IMR-90 (cell line): ENCODE data around the gene TMEM225. TPM values are rescaled to one million over a fixed set of nuclear protein-coding genes. Genes with fewer than 3 reads are reported as not detected.

Source experiments
- ATAC-seq: fragments of 200-7000 bp; cut with Tn5 transposase; 2 replicates; pipeline ENCODE4 v1.9.1; 2020; ENCODE audit warnings: low read depth, mild to moderate bottlenecking, moderate library complexity
- BruUV-seq: library from RNA; stranded (reverse); fragments of 400-500 nt; replicated peaks from 2 replicates; lab custom pipeline; 2021; lab: Mats Ljungman, UMichigan
- CTCF ChIA-PET: fragments of 300-600 bp; formaldehyde crosslinking; extraction: SDS; loops from one replicate; lab custom pipeline; 2021; ENCODE audit warnings: antibody characterized with exemption; lab: Yijun Ruan, JAX
- POLR2A ChIA-PET: fragments of 300-600 bp; sonication (Branson Sonifier 250); formaldehyde crosslinking; loops from one replicate; lab custom pipeline; 2022; ENCODE audit warnings: antibody characterized with exemption; ENCODE audit not compliant: unreplicated experiment; lab: Charles Lee
- DNase-seq: peaks from one replicate; pipeline ENCODE4 v3.0.0; 2013
- H2AFZ ChIP-seq: replicated peaks from 2 replicates; pipeline ENCODE3; 2013; ENCODE audit warnings: low read length, mild to moderate bottlenecking; ENCODE audit not compliant: poor library complexity
- H2AK5ac ChIP-seq: 2 replicates; pipeline ENCODE4 v1.6.1; 2013; ENCODE audit warnings: low read depth, low read length, inconsistent platforms
- H2AK9ac ChIP-seq: replicated peaks from 2 replicates; pipeline ENCODE3; 2013; ENCODE audit warnings: mild to moderate bottlenecking, low read depth, low read length, moderate library complexity; ENCODE audit not compliant: poor library complexity
- H2BK120ac ChIP-seq: 2 replicates; pipeline ENCODE4 v1.6.1; 2013; ENCODE audit warnings: low read depth, low read length, inconsistent platforms
- H2BK15ac ChIP-seq: 3 replicates; pipeline ENCODE4 v1.6.1; 2013; ENCODE audit warnings: low read depth, low read length, inconsistent platforms
- H2BK20ac ChIP-seq: 2 replicates; pipeline ENCODE4 v1.6.1; 2013; ENCODE audit warnings: low read depth, mild to moderate bottlenecking, inconsistent platforms, low read length, moderate library complexity
- H2BK5ac ChIP-seq: 2 replicates; pipeline ENCODE4 v1.6.1; 2013; ENCODE audit warnings: mild to moderate bottlenecking, low read depth, low read length, inconsistent platforms; ENCODE audit not compliant: poor library complexity, severe bottlenecking
- H3K14ac ChIP-seq: replicated peaks from 2 replicates; pipeline ENCODE4 v1.6.1; 2013; ENCODE audit warnings: low read depth, low read length, inconsistent platforms
- H3K18ac ChIP-seq: 2 replicates; pipeline ENCODE4 v1.6.1; 2013; ENCODE audit warnings: low read depth, low read length, control low read depth
- H3K23ac ChIP-seq: 2 replicates; pipeline ENCODE4 v1.6.1; 2013; ENCODE audit warnings: low read depth, low read length, inconsistent platforms
- H3K27ac ChIP-seq: 2 replicates; pipeline ENCODE4 v1.5.1; 2013; ENCODE audit warnings: mild to moderate bottlenecking, control low read depth, low read length; ENCODE audit not compliant: insufficient read depth
- H3K27me3 ChIP-seq: 2 replicates; pipeline ENCODE4 v1.6.1; 2013; ENCODE audit warnings: low read length; ENCODE audit not compliant: control insufficient read depth, insufficient read depth
- H3K36me3 ChIP-seq: 2 replicates; pipeline ENCODE4 v1.6.1; 2013; ENCODE audit warnings: low read length, mixed read lengths; ENCODE audit not compliant: control insufficient read depth, insufficient read depth
- H3K4ac ChIP-seq: 2 replicates; pipeline ENCODE4 v1.6.1; 2013; ENCODE audit warnings: low read depth, low read length, inconsistent platforms
- H3K4me1 ChIP-seq: 2 replicates; pipeline ENCODE4 v1.6.1; 2013; ENCODE audit warnings: low read length, mixed read lengths; ENCODE audit not compliant: control insufficient read depth, insufficient read depth
- H3K4me2 ChIP-seq: 2 replicates; pipeline ENCODE4 v1.6.1; 2013; ENCODE audit warnings: low read depth, mild to moderate bottlenecking, control low read depth, low read length, moderate library complexity
- H3K4me3 ChIP-seq: 2 replicates; pipeline ENCODE4 v1.5.1; 2013; ENCODE audit warnings: low read depth, mild to moderate bottlenecking, control low read depth, low read length, moderate library complexity; ENCODE audit not compliant: insufficient read depth
- H3K56ac ChIP-seq: 2 replicates; pipeline ENCODE4 v1.6.1; 2013; ENCODE audit warnings: low read length, inconsistent platforms; ENCODE audit not compliant: insufficient read depth; ENCODE audit errors: extremely low read depth
- H3K79me1 ChIP-seq, 2 experiments: 2 replicates each; pipeline ENCODE4 v1.6.1; 2013; ENCODE audit warnings: low read length in 2 of 2, inconsistent platforms in 1 of 2, low read depth in 1 of 2
- H3K9ac ChIP-seq: 2 replicates; pipeline ENCODE4 v1.6.1; 2013; ENCODE audit warnings: low read depth, low read length, control low read depth
- H3K9me1 ChIP-seq: 2 replicates; pipeline ENCODE4 v1.6.1; 2013; ENCODE audit warnings: low read length, inconsistent platforms; ENCODE audit not compliant: insufficient read depth
- H3K9me3 ChIP-seq: 2 replicates; pipeline ENCODE4 v1.6.1; 2013; ENCODE audit warnings: low read length; ENCODE audit not compliant: control insufficient read depth, insufficient read depth
- H4K20me1 ChIP-seq: 2 replicates; pipeline ENCODE4 v1.6.1; 2013; ENCODE audit warnings: low read length, inconsistent platforms; ENCODE audit not compliant: insufficient read depth
- H4K5ac ChIP-seq: 2 replicates; pipeline ENCODE4 v1.6.1; 2013; ENCODE audit warnings: mild to moderate bottlenecking, low read depth, low read length, control low read depth
- H4K8ac ChIP-seq, 2 experiments: 2 replicates each; pipeline ENCODE4 v1.6.1; 2013; ENCODE audit warnings: low read depth in 2 of 2, low read length in 2 of 2, control low read depth in 1 of 2, inconsistent platforms in 1 of 2
- H4K91ac ChIP-seq: 2 replicates; pipeline ENCODE4 v1.6.1; 2013; ENCODE audit warnings: low read depth, low read length, inconsistent platforms; ENCODE audit not compliant: insufficient read depth
- BHLHE40 ChIP-seq: fragments of 150-350 bp; IDR thresholded peaks from 2 replicates; pipeline ENCODE4 v1.6.1; 2016; ENCODE audit warnings: mild to moderate bottlenecking, low read depth, low read length
- CEBPB ChIP-seq: IDR thresholded peaks from 2 replicates; pipeline ENCODE4 v1.6.1; 2012; ENCODE audit warnings: low read depth, low read length, improper control_type of control experiment
- CHD1 ChIP-seq: IDR thresholded peaks from 2 replicates; pipeline ENCODE4 v1.6.1; 2012; ENCODE audit warnings: low read depth, low read length, improper control_type of control experiment
- FOS ChIP-seq: fragments of 150-350 bp; IDR thresholded peaks from 2 replicates; pipeline ENCODE4 v1.6.1; 2016; ENCODE audit warnings: low read depth, low read length
- MAFK ChIP-seq: IDR thresholded peaks from 2 replicates; pipeline ENCODE4 v1.6.1; 2012; ENCODE audit warnings: low read depth, low read length, improper control_type of control experiment
- MAZ ChIP-seq: IDR thresholded peaks from 2 replicates; pipeline ENCODE4 v1.6.1; 2012; ENCODE audit warnings: low read depth, mild to moderate bottlenecking, low read length, improper control_type of control experiment, moderate library complexity, borderline replicate concordance
- MXI1 ChIP-seq: IDR thresholded peaks from 2 replicates; pipeline ENCODE4 v1.6.1; 2012; ENCODE audit warnings: low read depth, mild to moderate bottlenecking, low read length, moderate library complexity, borderline replicate concordance
- NFE2L2 ChIP-seq: fragments of 150-350 bp; IDR thresholded peaks from 2 replicates; pipeline ENCODE4 v1.6.1; 2016; ENCODE audit warnings: low read depth, mild to moderate bottlenecking, low read length
- POLR2A ChIP-seq: IDR thresholded peaks from 2 replicates; pipeline ENCODE4 v1.6.1; 2012; ENCODE audit warnings: mild to moderate bottlenecking, low read depth, low read length
- RAD21 ChIP-seq: IDR thresholded peaks from 2 replicates; pipeline ENCODE4 v1.6.1; 2012; ENCODE audit warnings: low read length, improper control_type of control experiment
- RCOR1 ChIP-seq: IDR thresholded peaks from 2 replicates; pipeline ENCODE4 v1.6.1; 2012; ENCODE audit warnings: mild to moderate bottlenecking, low read length, improper control_type of control experiment; ENCODE audit not compliant: insufficient replicate concordance
- RFX5 ChIP-seq: IDR thresholded peaks from 2 replicates; pipeline ENCODE4 v1.8.0; 2012; ENCODE audit warnings: low read depth, mild to moderate bottlenecking, low read length, moderate library complexity
- SMC3 ChIP-seq: fragments of 150-350 bp; IDR thresholded peaks from 2 replicates; pipeline ENCODE4 v1.6.1; 2016; ENCODE audit warnings: low read depth, mild to moderate bottlenecking, antibody characterized with exemption, low read length, moderate library complexity
- WGBS, 2 experiments: methylation state at CpG; one replicate each; pipeline versions ENCODE4 v1.1.5 to v1.1.7; 2013; ENCODE audit warnings: missing lambda C conversion rate in 2 of 2; ENCODE audit not compliant: insufficient read length in 1 of 2; ENCODE audit errors: extremely low coverage in 2 of 2; 5-methylcytosine and 5-hydroxymethylcytosine counted together
- dilution Hi-C: fragments of 300-500 bp; cut with HindIII; formaldehyde crosslinking; loops from one replicate; pipeline ENCODE4 v1.14.3; 2018; ENCODE audit warnings: low sequenced_read_pairs; ENCODE audit not compliant: unreplicated experiment
- in situ Hi-C: fragments of 300-500 bp; cut with MboI; formaldehyde crosslinking; loops from 3 replicates; pipeline ENCODE4 v1.14.3; 2019; ENCODE audit warnings: low sequenced_read_pairs, inconsistent platforms, mixed read lengths
- intact Hi-C: fragments of 100-400 bp; cut with micrococcal nuclease; formaldehyde crosslinking; loops from 2 replicates; pipeline ENCODE4 v1.10.0; 2022
- polyA plus RNA-seq, 3 experiments: library from polyadenylated mRNA; depleted of rRNA; stranded (reverse); fragments of >200 nt; gene quantifications; 2 replicates each; pipeline ENCODE4 v1.2.3, GENCODE V29; 2012; ENCODE audit warnings: low replicate concordance in 1 of 3
- total RNA-seq: library from RNA; depleted of rRNA; stranded (reverse); fragments of >200 nt; gene quantifications from 2 replicates; pipeline ENCODE4 v1.2.3, GENCODE V29; 2012
- TF ChIP-seq, protein P1 (sequence below): fragments of 150-350 bp; IDR thresholded peaks from 2 replicates; pipeline ENCODE4 v1.6.1; 2016; ENCODE audit warnings: low read depth, mild to moderate bottlenecking, low read length, moderate library complexity, borderline replicate concordance
- TF ChIP-seq, protein P2 (sequence below): fragments of 150-350 bp; IDR thresholded peaks from 2 replicates; pipeline ENCODE4 v1.6.1; 2017; ENCODE audit warnings: mild to moderate bottlenecking, antibody characterized with exemption, low read length, low read depth
- TF ChIP-seq, protein P3 (sequence below): conservative IDR thresholded peaks from 2 replicates; pipeline ENCODE4 v1.5.1; 2012; ENCODE audit warnings: mild to moderate bottlenecking, low read depth, low read length, improper control_type of control experiment

The TMEM225 gene
- total and polyA plus RNA-seq, 2 of the 4 experiments (the other 2 are of a cell fraction): not detected

DNA sequence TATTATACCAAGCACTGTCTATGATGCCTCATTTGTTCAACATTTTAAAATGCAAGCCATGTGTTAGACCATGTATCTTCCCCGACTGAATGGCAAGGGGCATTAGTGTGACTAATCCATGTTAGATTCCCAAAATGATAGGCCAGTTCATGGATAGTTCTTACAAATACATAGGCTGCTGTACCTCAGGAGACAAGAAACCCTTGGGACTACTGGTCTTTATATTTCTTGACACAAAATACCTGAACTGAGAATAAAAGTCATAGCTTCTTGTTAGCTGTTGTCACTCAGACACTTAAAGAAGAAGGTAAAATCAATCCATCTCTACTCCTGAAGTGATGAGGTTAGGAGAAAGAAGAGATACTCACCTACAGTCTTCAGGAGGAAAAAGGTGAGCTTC is 16.4 kb upstream of the TMEM225 start, which contains the start of gene OR8D4:
OR8D4 (plus strand) TSS at position 301 of the 400 bp plus-strand sequence. CDS start 4,265 bp downstream, outside the sequence.
- intact Hi-C loops (no loop called here), in situ Hi-C loops (no loop called here), dilution Hi-C loops (no loop called here)
- Histone ChIP-seq H4K20me1 (no peaks in the 10 kb centered on the region), H3K4me1 (no peaks in the 10 kb centered on the region), H3K9me3 (0 out of 2 replicates have a peak, but pooled peaks cover 2% of the 10 kb centered on the region), H3K27me3 (no peaks in the 10 kb centered on the region), H3K23ac (no peak within 1 kb of the TSS), H2AK9ac (no peak within 1 kb of the TSS), H2AK5ac (no peak within 1 kb of the TSS), H3K27ac (no peak within 1 kb of the TSS), H3K56ac (no peak within 1 kb of the TSS), H3K4me3 (no peak within 1 kb of the TSS), H4K5ac (no peak within 1 kb of the TSS), H3K9ac (no peak within 1 kb of the TSS), H3K4me2 (no peak within 1 kb of the TSS), H4K8ac (no peak within 1 kb of the TSS), H3K14ac (no peak within 1 kb of the TSS), H2BK5ac (no peak within 1 kb of the TSS), H4K91ac (no peak within 1 kb of the TSS), H2BK120ac (no peak within 1 kb of the TSS), H3K36me3 (no peaks in the 10 kb centered on the region), H3K79me1 (no peaks in the 10 kb centered on the region), H3K18ac (no peak within 1 kb of the TSS), H2BK15ac (no peak within 1 kb of the TSS), H3K9me1 (no peaks in the 10 kb centered on the region), H3K4ac (no peak within 1 kb of the TSS), H2AFZ (no peak within 1 kb of the TSS), H2BK20ac (no peak within 1 kb of the TSS)
- ChIA-PET POLR2A (no interaction called here), CTCF (no interaction called here)
- no peak for TF ChIP-seq CEBPB
- TF ChIP-seq MXI1: no peak
- TF ChIP-seq, protein P1, sequence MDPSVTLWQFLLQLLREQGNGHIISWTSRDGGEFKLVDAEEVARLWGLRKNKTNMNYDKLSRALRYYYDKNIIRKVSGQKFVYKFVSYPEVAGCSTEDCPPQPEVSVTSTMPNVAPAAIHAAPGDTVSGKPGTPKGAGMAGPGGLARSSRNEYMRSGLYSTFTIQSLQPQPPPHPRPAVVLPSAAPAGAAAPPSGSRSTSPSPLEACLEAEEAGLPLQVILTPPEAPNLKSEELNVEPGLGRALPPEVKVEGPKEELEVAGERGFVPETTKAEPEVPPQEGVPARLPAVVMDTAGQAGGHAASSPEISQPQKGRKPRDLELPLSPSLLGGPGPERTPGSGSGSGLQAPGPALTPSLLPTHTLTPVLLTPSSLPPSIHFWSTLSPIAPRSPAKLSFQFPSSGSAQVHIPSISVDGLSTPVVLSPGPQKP: no peak
- TF ChIP-seq MAZ: no peak
- TF ChIP-seq FOS: no peak
- no peak for TF ChIP-seq RCOR1
- TF ChIP-seq, protein P2, sequence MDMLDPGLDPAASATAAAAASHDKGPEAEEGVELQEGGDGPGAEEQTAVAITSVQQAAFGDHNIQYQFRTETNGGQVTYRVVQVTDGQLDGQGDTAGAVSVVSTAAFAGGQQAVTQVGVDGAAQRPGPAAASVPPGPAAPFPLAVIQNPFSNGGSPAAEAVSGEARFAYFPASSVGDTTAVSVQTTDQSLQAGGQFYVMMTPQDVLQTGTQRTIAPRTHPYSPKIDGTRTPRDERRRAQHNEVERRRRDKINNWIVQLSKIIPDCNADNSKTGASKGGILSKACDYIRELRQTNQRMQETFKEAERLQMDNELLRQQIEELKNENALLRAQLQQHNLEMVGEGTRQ: no peak
- no peak for TF ChIP-seq RFX5
- TF ChIP-seq CHD1: no peak
- no peak for TF ChIP-seq RAD21
- TF ChIP-seq, protein P3, sequence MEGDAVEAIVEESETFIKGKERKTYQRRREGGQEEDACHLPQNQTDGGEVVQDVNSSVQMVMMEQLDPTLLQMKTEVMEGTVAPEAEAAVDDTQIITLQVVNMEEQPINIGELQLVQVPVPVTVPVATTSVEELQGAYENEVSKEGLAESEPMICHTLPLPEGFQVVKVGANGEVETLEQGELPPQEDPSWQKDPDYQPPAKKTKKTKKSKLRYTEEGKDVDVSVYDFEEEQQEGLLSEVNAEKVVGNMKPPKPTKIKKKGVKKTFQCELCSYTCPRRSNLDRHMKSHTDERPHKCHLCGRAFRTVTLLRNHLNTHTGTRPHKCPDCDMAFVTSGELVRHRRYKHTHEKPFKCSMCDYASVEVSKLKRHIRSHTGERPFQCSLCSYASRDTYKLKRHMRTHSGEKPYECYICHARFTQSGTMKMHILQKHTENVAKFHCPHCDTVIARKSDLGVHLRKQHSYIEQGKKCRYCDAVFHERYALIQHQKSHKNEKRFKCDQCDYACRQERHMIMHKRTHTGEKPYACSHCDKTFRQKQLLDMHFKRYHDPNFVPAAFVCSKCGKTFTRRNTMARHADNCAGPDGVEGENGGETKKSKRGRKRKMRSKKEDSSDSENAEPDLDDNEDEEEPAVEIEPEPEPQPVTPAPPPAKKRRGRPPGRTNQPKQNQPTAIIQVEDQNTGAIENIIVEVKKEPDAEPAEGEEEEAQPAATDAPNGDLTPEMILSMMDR: no peak
- no peak for TF ChIP-seq MAFK
- no peak for TF ChIP-seq BHLHE40
- TF ChIP-seq NFE2L2: no peak
- no peak for TF ChIP-seq POLR2A
- no peak for TF ChIP-seq SMC3
- WGBS, 2 experiments: no CpG with 5 or more reads among the region's 1 CpG
- DNase-seq: no peak
- no peak for ATAC-seq
- no TSS peak for BruUV-seq
